Fibroblast of gingiva (primary cell): ENCODE measurements around the gene BHLHE40.

Experiments
- DNase-seq: peaks from one replicate; pipeline ENCODE4 v3.0.0-alpha.2; 2011; ENCODE audit warnings: low read depth

Gene BHLHE40

GRCh38 chr3:4979428-4980228, at the start of gene BHLHE40:
Gene BHLHE40, plus strand, starts transcription at chr3:4979437. Its CDS starts 282 bp downstream, at chr3:4979719.
- peak; percentile 52 for DNase-seq

- DNase-seq: no peak
Measured at GRCh38 chr3:4930501-4930900, 48.7 kb upstream of the BHLHE40 start.

- no peak for DNase-seq
Measured at GRCh38 chr3:4934050-4934449, 45.2 kb upstream of the BHLHE40 start.

GRCh38 chr3:4935347-4935746, 43.9 kb upstream of the BHLHE40 start:
- DNase-seq: no peak

GRCh38 chr3:4936982-4937614, 42.1 kb upstream of the BHLHE40 start:
- DNase-seq: no peak

- DNase-seq: no peak
Measured at GRCh38 chr3:4938281-4938982, 40.8 kb upstream of the BHLHE40 start.

GRCh38 chr3:4939276-4939675, 40.0 kb upstream of the BHLHE40 start:
- no peak for DNase-seq

GRCh38 chr3:4940985-4941384, 38.3 kb upstream of the BHLHE40 start:
- no peak for DNase-seq

GRCh38 chr3:4943549-4943948, 35.7 kb upstream of the BHLHE40 start:
- DNase-seq: no peak

GRCh38 chr3:4945324-4945723, 33.9 kb upstream of the BHLHE40 start:
- no peak for DNase-seq

GRCh38 chr3:4947028-4947427, 32.2 kb upstream of the BHLHE40 start:
- DNase-seq: no peak

GRCh38 chr3:4948395-4948794, 30.8 kb upstream of the BHLHE40 start:
- peak; percentile 17 for DNase-seq

- DNase-seq: no peak
Measured at GRCh38 chr3:4949004-4949403, 30.2 kb upstream of the BHLHE40 start.

- DNase-seq: peak; percentile 58
Measured at GRCh38 chr3:4949659-4950058, 29.6 kb upstream of the BHLHE40 start.

GRCh38 chr3:4950351-4950784, 28.9 kb upstream of the BHLHE40 start:
- no peak for DNase-seq

GRCh38 chr3:4950948-4951347, 28.3 kb upstream of the BHLHE40 start:
- no peak for DNase-seq

- DNase-seq: no peak
Measured at GRCh38 chr3:4953119-4953518, 26.1 kb upstream of the BHLHE40 start.

- DNase-seq: no peak
Measured at GRCh38 chr3:4954256-4955000, 24.8 kb upstream of the BHLHE40 start.

GRCh38 chr3:4956099-4956498, 23.1 kb upstream of the BHLHE40 start:
- no peak for DNase-seq

GRCh38 chr3:4956738-4957137, 22.5 kb upstream of the BHLHE40 start:
- DNase-seq: no peak

GRCh38 chr3:4957978-4958377, 21.3 kb upstream of the BHLHE40 start:
- no peak for DNase-seq

GRCh38 chr3:4959180-4959579, 20.1 kb upstream of the BHLHE40 start:
- no peak for DNase-seq
